Neural progenitor cell (in vitro differentiated cells): ENCODE data around the gene GPRC5D. TPM values are rescaled to one million over a fixed set of nuclear protein-coding genes. Genes with fewer than 3 reads are reported as not detected.

ENCODE experiments used
- DNase-seq: peaks from one replicate; pipeline ENCODE4 v3.0.0-alpha.2; 2016; ENCODE audit warnings: low spot score
- H2AFZ ChIP-seq: fragments of 200-600 bp; sonication (generic); replicated peaks from 2 replicates; pipeline ENCODE4 v1.6.1; 2016; ENCODE audit warnings: antibody characterized with exemption
- H3F3A ChIP-seq: fragments of 200-600 bp; sonication (generic); 2 replicates; pipeline ENCODE4 v1.6.1; 2016; ENCODE audit warnings: antibody characterized with exemption, low read depth
- H3K27ac ChIP-seq: fragments of 200-600 bp; sonication (generic); 2 replicates; pipeline ENCODE4 v1.5.1; 2016; ENCODE audit warnings: mild to moderate bottlenecking
- H3K27me3 ChIP-seq: fragments of 200-600 bp; sonication (generic); 2 replicates; pipeline ENCODE4 v1.6.1; 2016; ENCODE audit warnings: mild to moderate bottlenecking, moderate library complexity
- H3K36me3 ChIP-seq: fragments of 200-600 bp; sonication (generic); 2 replicates; pipeline ENCODE4 v1.5.1; 2016
- H3K4me1 ChIP-seq: fragments of 200-600 bp; sonication (generic); 2 replicates; pipeline ENCODE4 v1.6.1; 2016; ENCODE audit warnings: mixed run types
- H3K4me2 ChIP-seq: fragments of 200-600 bp; sonication (generic); 2 replicates; pipeline ENCODE4 v1.6.1; 2016
- H3K4me3 ChIP-seq: fragments of 200-600 bp; sonication (generic); 2 replicates; pipeline ENCODE4 v1.5.1; 2016
- H3K79me2 ChIP-seq: fragments of 200-600 bp; sonication (generic); 2 replicates; pipeline ENCODE4 v1.6.1; 2016; ENCODE audit warnings: low read depth
- H3K9ac ChIP-seq: fragments of 200-600 bp; sonication (generic); 2 replicates; pipeline ENCODE4 v1.6.1; 2016
- H3K9me3 ChIP-seq: fragments of 200-600 bp; sonication (generic); 2 replicates; pipeline ENCODE4 v1.5.1; 2016; ENCODE audit warnings: low read depth
- H4K20me1 ChIP-seq: fragments of 200-600 bp; sonication (generic); 2 replicates; pipeline ENCODE4 v1.6.1; 2016; ENCODE audit warnings: low read depth
- H3K27ac Mint-ChIP-seq: 3 replicates; pipeline ENCODE4 v1.8.0; 2021; ENCODE audit warnings: mixed read lengths
- H3K27me3 Mint-ChIP-seq: 2 replicates; pipeline ENCODE4 v1.8.0; 2022; ENCODE audit warnings: low read depth, mild to moderate bottlenecking, inconsistent platforms, moderate library complexity, mixed read lengths; ENCODE audit not compliant: insufficient read depth
- H3K36me3 Mint-ChIP-seq: 3 replicates; pipeline ENCODE4 v1.8.0; 2021; ENCODE audit warnings: mixed read lengths
- H3K4me1 Mint-ChIP-seq: 3 replicates; pipeline ENCODE4 v1.8.0; 2021; ENCODE audit warnings: mixed read lengths
- H3K4me3 Mint-ChIP-seq: 3 replicates; pipeline ENCODE4 v1.8.0; 2021; ENCODE audit warnings: mild to moderate bottlenecking, moderate library complexity, mixed read lengths
- H3K9me3 Mint-ChIP-seq: 3 replicates; pipeline ENCODE4 v1.8.0; 2020; ENCODE audit warnings: mixed read lengths
- CTCF ChIP-seq: fragments of 200-600 bp; sonication (generic); IDR thresholded peaks from 2 replicates; pipeline ENCODE4 v1.5.1; 2017; ENCODE audit warnings: antibody characterized with exemption, mild to moderate bottlenecking
- EZH2 ChIP-seq: fragments of 200-600 bp; sonication (generic); IDR thresholded peaks from 2 replicates; pipeline ENCODE4 v1.6.1; 2017; ENCODE audit warnings: antibody characterized with exemption, mild to moderate bottlenecking, moderate library complexity
- EZH2phosphoT487 ChIP-seq: fragments of 200-600 bp; sonication (generic); IDR thresholded peaks from 2 replicates; pipeline ENCODE4 v1.6.1; 2017; ENCODE audit warnings: antibody characterized with exemption
- total RNA-seq: library from RNA; depleted of rRNA; stranded (reverse); fragments of >200 nt; gene quantifications from 2 replicates; pipeline ENCODE4 v1.2.3, GENCODE V29; 2015; ENCODE audit warnings: low replicate concordance

The GPRC5D gene
- total RNA-seq, 1 donor from 2014 or later: not detected

DNA sequence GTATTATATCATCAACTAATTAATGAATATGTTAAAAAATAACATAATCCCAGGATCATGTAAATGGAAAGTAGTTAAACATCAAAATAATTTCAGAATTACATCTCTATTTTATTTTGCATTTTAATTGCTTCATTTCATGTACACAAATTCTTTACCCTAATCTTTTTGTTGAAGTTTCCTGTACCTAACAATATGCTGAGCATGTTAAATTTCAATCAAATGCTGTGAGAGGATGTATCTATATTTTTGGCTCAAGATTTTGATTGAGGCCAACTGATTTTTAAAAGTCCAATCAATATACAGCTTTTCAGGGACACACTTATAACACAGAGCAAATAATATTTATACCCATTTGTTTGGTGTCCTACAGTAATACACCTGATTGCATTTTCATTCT, 6.4 kb downstream of the GPRC5D start:
- Histone ChIP-seq H3K4me3 (no peak overlapping the region), H3K27ac (no peak overlapping the region), H3F3A (no peaks in the 10 kb centered on the region), H3K4me1 (no peaks in the 10 kb centered on the region), H4K20me1 (no peaks in the 10 kb centered on the region), H3K36me3 (no peaks in the 10 kb centered on the region), H3K79me2 (no peaks in the 10 kb centered on the region), H2AFZ (no peak overlapping the region), H3K27me3 (no peaks in the 10 kb centered on the region), H3K9ac (no peak overlapping the region), H3K9me3 (no peaks in the 10 kb centered on the region), H3K4me2 (no peak overlapping the region)
- Mint-ChIP-seq H3K27me3 (peaks cover 3% of the 10 kb centered on the region), H3K27ac (no peak overlapping the region), H3K4me1 (no peaks in the 10 kb centered on the region), H3K36me3 (no peaks in the 10 kb centered on the region), H3K4me3 (no peak overlapping the region), H3K9me3 (peaks cover 2% of the 10 kb centered on the region)
- TF ChIP-seq EZH2 (no peak), EZH2phosphoT487 (no peak), CTCF (no peak)
- DNase-seq: no peak

- H3K79me2 ChIP-seq: no peaks in the 10 kb centered on the region
- H2AFZ ChIP-seq: no peak overlapping the region
- H3K36me3 ChIP-seq: no peaks in the 10 kb centered on the region
- H3K9me3 ChIP-seq: no peaks in the 10 kb centered on the region
- no peaks in the 10 kb centered on the region for H3K9me3 Mint-ChIP-seq
- no peak for DNase-seq
- H4K20me1 ChIP-seq: no peaks in the 10 kb centered on the region
- no peaks in the 10 kb centered on the region for H3F3A ChIP-seq
- no peak overlapping the region for H3K27ac ChIP-seq
- H3K27me3 ChIP-seq: no peaks in the 10 kb centered on the region
- H3K4me3 Mint-ChIP-seq: no peak overlapping the region
- peaks cover 3% of the 10 kb centered on the region for H3K27me3 Mint-ChIP-seq
- no peaks in the 10 kb centered on the region for H3K4me1 Mint-ChIP-seq
- no peak overlapping the region for H3K4me3 ChIP-seq
- no peaks in the 10 kb centered on the region for H3K36me3 Mint-ChIP-seq
- no peak overlapping the region for H3K4me2 ChIP-seq
- no peak overlapping the region for H3K9ac ChIP-seq
- no peak overlapping the region for H3K27ac Mint-ChIP-seq
- TF ChIP-seq CTCF: no peak
- no peak for TF ChIP-seq EZH2phosphoT487
- TF ChIP-seq EZH2: no peak
- no peaks in the 10 kb centered on the region for H3K4me1 ChIP-seq
Measured at GRCh38 chr12:12943586-12944260, 8.2 kb downstream of the GPRC5D start.

DNA sequence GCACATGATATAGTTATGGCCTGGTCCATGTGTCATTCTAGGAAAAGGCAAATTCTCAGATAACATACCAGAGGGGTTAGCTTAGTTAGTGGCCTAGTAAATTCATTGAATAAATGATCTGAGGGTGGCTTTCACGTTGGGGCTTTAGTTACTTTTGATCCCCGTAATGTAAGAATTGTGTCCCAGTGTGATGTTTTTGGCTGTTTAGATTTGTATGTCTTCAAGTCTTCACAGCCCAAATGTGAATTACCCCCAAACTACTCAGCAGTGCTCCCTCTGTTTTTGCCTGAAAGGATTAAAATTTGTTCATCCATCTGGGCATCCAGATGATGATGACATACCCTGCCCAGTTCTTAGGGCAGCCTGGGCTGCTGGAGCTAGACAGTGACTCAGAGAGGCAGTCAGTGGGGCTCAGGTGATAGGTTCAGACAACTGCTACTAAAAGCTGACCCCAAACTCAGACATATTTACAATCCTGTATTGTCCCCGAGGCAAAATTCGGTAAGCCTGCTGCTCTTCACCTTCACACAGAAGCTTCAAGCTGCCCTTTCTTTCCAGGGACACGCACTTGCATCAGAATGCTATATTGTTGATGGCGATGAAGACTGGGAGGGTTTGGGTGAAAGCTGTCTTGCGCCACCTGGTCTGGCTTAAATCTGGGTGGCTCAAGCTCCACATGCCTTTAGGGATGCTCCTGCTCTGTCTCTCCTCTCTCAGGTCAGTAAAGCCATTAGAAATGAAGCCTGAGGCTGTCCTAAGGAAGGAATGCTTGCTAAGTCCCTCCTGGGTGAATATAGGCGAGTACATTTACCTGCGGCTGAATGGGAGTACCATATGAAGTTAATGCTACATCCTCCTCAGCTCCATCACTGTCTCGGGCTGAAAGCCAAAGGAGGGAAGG, 10.3 kb downstream of the GPRC5D start:
- Histone ChIP-seq H3K79me2 (no peaks in the 10 kb centered on the region), H3K27me3 (no peaks in the 10 kb centered on the region), H3K4me1 (no peaks in the 10 kb centered on the region), H3K4me3 (no peak overlapping the region), H3F3A (no peaks in the 10 kb centered on the region), H3K9me3 (no peaks in the 10 kb centered on the region), H4K20me1 (no peaks in the 10 kb centered on the region), H3K4me2 (no peak overlapping the region), H3K27ac (no peak overlapping the region), H2AFZ (no peak overlapping the region), H3K9ac (no peak overlapping the region), H3K36me3 (no peaks in the 10 kb centered on the region)
- no peak for DNase-seq
- Mint-ChIP-seq H3K9me3 (no peaks in the 10 kb centered on the region), H3K4me1 (no peaks in the 10 kb centered on the region), H3K27ac (no peak overlapping the region), H3K4me3 (no peak overlapping the region), H3K36me3 (no peaks in the 10 kb centered on the region), H3K27me3 (peaks cover 3% of the 10 kb centered on the region)
- TF ChIP-seq EZH2: no peak
- no peak for TF ChIP-seq EZH2phosphoT487
- TF ChIP-seq CTCF: no peak
